HL-60/S4 (cell line): ENCODE results near the gene HIPK2.

Experiments
- in situ Hi-C: fragments of 300-500 bp; cut with MboI; formaldehyde crosslinking; loops from 2 replicates; pipeline ENCODE4 v1.14.3; 2022; ENCODE audit warnings: low sequenced_read_pairs

HIPK2 gene

GRCh38 chr7:139602143-139602722 is 175.6 kb downstream of the HIPK2 start:
- in situ Hi-C loops = no loop called here

- in situ Hi-C loops = no loop called here
Measured at GRCh38 chr7:139601176-139601575, 176.6 kb downstream of the HIPK2 start.

- in situ Hi-C loops = no loop called here
Measured at GRCh38 chr7:139600306-139600705, 177.5 kb downstream of the HIPK2 start.

GRCh38 chr7:139598642-139599041 is 179.2 kb downstream of the HIPK2 start:
- in situ Hi-C loops = no loop called here

- in situ Hi-C loops = no loop called here
Measured at GRCh38 chr7:139597028-139597427, 180.8 kb downstream of the HIPK2 start.

- in situ Hi-C loops = no loop called here
Measured at GRCh38 chr7:139596626-139597025, 181.2 kb downstream of the HIPK2 start.

- in situ Hi-C loops = no loop called here
Measured at GRCh38 chr7:139595806-139596205, 182.0 kb downstream of the HIPK2 start.

- in situ Hi-C loops = no loop called here
Measured at GRCh38 chr7:139594911-139595476, 182.8 kb downstream of the HIPK2 start.

GRCh38 chr7:139594090-139594489 is 183.7 kb downstream of the HIPK2 start:
- in situ Hi-C loops = no loop called here

- in situ Hi-C loops = no loop called here
Measured at GRCh38 chr7:139592801-139593461, 184.9 kb downstream of the HIPK2 start.

GRCh38 chr7:139591550-139592195 is 186.1 kb downstream of the HIPK2 start:
- in situ Hi-C loops = no loop called here

GRCh38 chr7:139589474-139589873 is 188.3 kb downstream of the HIPK2 start:
- in situ Hi-C loops = no loop called here

- in situ Hi-C loops = no loop called here
Measured at GRCh38 chr7:139588632-139589031, 189.2 kb downstream of the HIPK2 start.

- in situ Hi-C loops = no loop called here
Measured at GRCh38 chr7:139587535-139587934, 190.3 kb downstream of the HIPK2 start.

- in situ Hi-C loops = no loop called here
Measured at GRCh38 chr7:139586286-139586685, 191.5 kb downstream of the HIPK2 start.

- in situ Hi-C loops = no loop called here
Measured at GRCh38 chr7:139585042-139585441, 192.8 kb downstream of the HIPK2 start.

GRCh38 chr7:139583826-139584553 is 193.8 kb downstream of the HIPK2 start:
- in situ Hi-C loops = no loop called here

GRCh38 chr7:139582671-139583155 is 195.1 kb downstream of the HIPK2 start:
- in situ Hi-C loops = no loop called here

GRCh38 chr7:139582130-139582650 is 195.6 kb downstream of the HIPK2 start:
- in situ Hi-C loops = no loop called here

- in situ Hi-C loops = no loop called here
Measured at GRCh38 chr7:139580435-139580834, 197.4 kb downstream of the HIPK2 start.
